ENCODE data around the gene KSR1. TPM values are rescaled to one million over a fixed set of nuclear protein-coding genes. Genes with fewer than 3 reads are reported as not detected.

Gene KSR1
- total and polyA plus RNA-seq, 2 of the 4 experiments (the other 2 are of a cell fraction) = 12.5 to 21.9 TPM

DNA sequence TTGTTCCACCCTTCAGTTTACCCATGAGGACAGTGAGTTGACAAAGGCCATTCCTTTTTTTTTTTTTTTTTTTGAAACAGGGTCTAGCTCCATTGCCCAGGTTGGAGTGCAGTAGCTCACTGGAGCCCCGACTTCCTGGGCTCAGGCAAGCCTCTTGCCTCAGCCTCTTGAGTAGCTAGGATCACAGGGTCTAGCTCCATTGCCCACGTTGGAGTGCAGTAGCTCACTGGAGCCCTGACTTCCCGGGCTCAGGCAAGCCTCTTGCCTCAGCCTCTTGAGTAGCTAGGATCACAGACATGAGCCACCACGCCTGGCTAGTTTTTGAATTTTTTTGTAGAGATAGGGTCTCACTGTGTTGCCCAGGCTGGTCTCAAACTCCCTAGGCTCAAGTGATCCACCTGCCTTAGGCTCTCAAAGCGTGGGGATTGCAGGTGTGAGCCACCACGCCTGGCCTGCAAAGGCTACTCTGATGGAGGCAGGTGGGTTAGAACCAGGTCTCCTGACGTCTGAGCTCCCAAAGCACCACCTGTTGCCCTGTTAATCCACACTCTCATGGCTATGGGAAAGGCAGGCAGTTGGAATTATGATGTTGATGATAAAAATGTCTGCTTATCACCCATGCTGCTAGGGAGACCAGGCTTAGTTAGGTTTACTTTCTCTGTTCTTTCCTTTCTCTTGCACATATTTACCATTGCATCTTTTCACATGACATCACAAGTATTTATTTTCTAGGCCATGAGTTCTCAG, 65.2 kb downstream of the KSR1 start:
- intact Hi-C loops (cut with micrococcal nuclease) (no loop called here), in situ Hi-C loops (cut with MboI; ENCODE audit: low sequenced_read_pairs) (no loop called here), dilution Hi-C loops (cut with HindIII; ENCODE audit: low sequenced_read_pairs, unreplicated experiment) (no loop called here)
- Histone ChIP-seq H2BK15ac (ENCODE audit: low read depth, low read length) (no peak overlapping the region), H4K5ac (ENCODE audit: low read depth, low read length) (no peak overlapping the region; the same call in 1 of the 2 replicates), H3K4me2 (ENCODE audit: low read depth, low read length) (no peak overlapping the region), H2AK5ac (ENCODE audit: low read depth, low read length) (no peak overlapping the region), H2AFZ (replicated peaks; ENCODE audit: low read length, poor library complexity) (no peak overlapping the region), H3K79me1 (ENCODE audit: low read depth in 1 of 2, low read length in 2 of 2) (peaks cover 22 to 90% of the 10 kb centered on the region in 2 experiments), H3K23ac (ENCODE audit: low read depth, low read length) (no peak overlapping the region), H3K27ac (ENCODE audit: insufficient read depth, low read length) (no peak overlapping the region), H3K27me3 (ENCODE audit: control insufficient read depth, insufficient read depth, low read length) (no peaks in the 10 kb centered on the region), H3K9ac (ENCODE audit: low read depth, low read length) (no peak overlapping the region), H4K91ac (ENCODE audit: insufficient read depth, low read depth, low read length) (no peak overlapping the region), H2BK20ac (ENCODE audit: low read depth, low read length) (no peak overlapping the region), H4K20me1 (ENCODE audit: insufficient read depth, low read length) (peaks cover 66% of the 10 kb centered on the region), H3K9me3 (ENCODE audit: control insufficient read depth, insufficient read depth, low read length) (no peaks in the 10 kb centered on the region), H3K14ac (replicated peaks; ENCODE audit: low read depth, low read length) (peak overlapping the region; percentile 31; the same call in 1 of the 2 replicates), H3K9me1 (ENCODE audit: insufficient read depth, low read length) (peaks cover 38% of the 10 kb centered on the region), H2AK9ac (replicated peaks; ENCODE audit: low read depth, low read length, poor library complexity) (no peak overlapping the region), H3K4ac (ENCODE audit: low read depth, low read length) (no peak overlapping the region), H2BK120ac (ENCODE audit: low read depth, low read length) (no peak overlapping the region), H4K8ac (ENCODE audit: low read depth in 2 of 2, low read length in 2 of 2) (no peak overlapping the region), H3K36me3 (ENCODE audit: control insufficient read depth, insufficient read depth, low read length) (no peaks in the 10 kb centered on the region), H3K4me1 (ENCODE audit: control insufficient read depth, insufficient read depth, low read length) (peaks cover 39% of the 10 kb centered on the region), H2BK5ac (ENCODE audit: low read depth, low read length, poor library complexity, severe bottlenecking) (no peak overlapping the region), H3K18ac (ENCODE audit: low read depth, low read length) (no peak overlapping the region), H3K56ac (ENCODE audit: extremely low read depth, insufficient read depth, low read length) (no peak overlapping the region), H3K4me3 (ENCODE audit: insufficient read depth, low read depth, low read length) (no peak overlapping the region)
- CTCF ChIA-PET = no interaction called here
- no TSS peak for BruUV-seq (replicated peaks)
- TF ChIP-seq, protein P1, sequence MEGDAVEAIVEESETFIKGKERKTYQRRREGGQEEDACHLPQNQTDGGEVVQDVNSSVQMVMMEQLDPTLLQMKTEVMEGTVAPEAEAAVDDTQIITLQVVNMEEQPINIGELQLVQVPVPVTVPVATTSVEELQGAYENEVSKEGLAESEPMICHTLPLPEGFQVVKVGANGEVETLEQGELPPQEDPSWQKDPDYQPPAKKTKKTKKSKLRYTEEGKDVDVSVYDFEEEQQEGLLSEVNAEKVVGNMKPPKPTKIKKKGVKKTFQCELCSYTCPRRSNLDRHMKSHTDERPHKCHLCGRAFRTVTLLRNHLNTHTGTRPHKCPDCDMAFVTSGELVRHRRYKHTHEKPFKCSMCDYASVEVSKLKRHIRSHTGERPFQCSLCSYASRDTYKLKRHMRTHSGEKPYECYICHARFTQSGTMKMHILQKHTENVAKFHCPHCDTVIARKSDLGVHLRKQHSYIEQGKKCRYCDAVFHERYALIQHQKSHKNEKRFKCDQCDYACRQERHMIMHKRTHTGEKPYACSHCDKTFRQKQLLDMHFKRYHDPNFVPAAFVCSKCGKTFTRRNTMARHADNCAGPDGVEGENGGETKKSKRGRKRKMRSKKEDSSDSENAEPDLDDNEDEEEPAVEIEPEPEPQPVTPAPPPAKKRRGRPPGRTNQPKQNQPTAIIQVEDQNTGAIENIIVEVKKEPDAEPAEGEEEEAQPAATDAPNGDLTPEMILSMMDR (conservative IDR thresholded peaks at IDR 0.05; ENCODE audit: low read depth, low read length) = no peak
- TF ChIP-seq RCOR1 (IDR thresholded peaks at IDR 0.05; ENCODE audit: insufficient replicate concordance, low read length) (no peak), MAFK (IDR thresholded peaks at IDR 0.05; ENCODE audit: low read depth, low read length) (no peak)
- 100% methylated on average over 1 of the region's 7 CpGs; no CpG with 5 or more reads in 1 of the 2 experiments for WGBS, 2 experiments (ENCODE audit: extremely low coverage in 2 of 2, insufficient read length in 1 of 2)
- no peak for ATAC-seq (ENCODE audit: low read depth)
- no peak for DNase-seq
- POLR2A ChIA-PET (ENCODE audit: unreplicated experiment) = no interaction called here
